Measurements from ENCODE around the gene PRIMPOL.

Gene PRIMPOL

GRCh38 chr4:184662236-184662635 lies 12.7 kb downstream of the PRIMPOL start:
- Histone ChIP-seq H3K4me3 (ENCODE audit: insufficient read length, low read depth) (no peak overlapping the region), H3K27me3 (ENCODE audit: insufficient read depth, insufficient read length) (no peaks in the 10 kb centered on the region), H3K9me3 (ENCODE audit: insufficient read depth, low read length) (no peaks in the 10 kb centered on the region), H3K36me3 (ENCODE audit: insufficient read depth, insufficient read length, low read length) (peaks cover 20% of the 10 kb centered on the region), H3K4me1 (ENCODE audit: insufficient read depth, insufficient read length) (no peaks in the 10 kb centered on the region), H3K9ac (ENCODE audit: insufficient read length, low read depth) (no peak overlapping the region)
- TF ChIP-seq SUZ12 (IDR thresholded peaks at IDR 0.05; ENCODE audit: extremely low read depth, insufficient read depth, insufficient read length) (no peak), YY1 (IDR thresholded peaks at IDR 0.05; ENCODE audit: insufficient read depth, insufficient read length) (no peak), ZNF274 (IDR thresholded peaks at IDR 0.05; ENCODE audit: low read depth, low read length) (no peak)
- DNase-seq (ENCODE audit: low read depth, low spot score) = no peak

GRCh38 chr4:184664445-184665210 lies 15.1 kb downstream of the PRIMPOL start:
- Histone ChIP-seq H3K36me3 (ENCODE audit: insufficient read depth, insufficient read length, low read length) (peaks cover 25% of the 10 kb centered on the region), H3K9ac (ENCODE audit: insufficient read length, low read depth) (no peak overlapping the region), H3K9me3 (ENCODE audit: insufficient read depth, low read length) (no peaks in the 10 kb centered on the region), H3K27me3 (ENCODE audit: insufficient read depth, insufficient read length) (no peaks in the 10 kb centered on the region), H3K4me1 (ENCODE audit: insufficient read depth, insufficient read length) (no peaks in the 10 kb centered on the region), H3K4me3 (ENCODE audit: insufficient read length, low read depth) (no peak overlapping the region)
- TF ChIP-seq YY1 (IDR thresholded peaks at IDR 0.05; ENCODE audit: insufficient read depth, insufficient read length) (no peak), SUZ12 (IDR thresholded peaks at IDR 0.05; ENCODE audit: extremely low read depth, insufficient read depth, insufficient read length) (no peak)
- DNase-seq (ENCODE audit: low read depth, low spot score) = no peak

- TF ChIP-seq ZNF274 (IDR thresholded peaks at IDR 0.05; ENCODE audit: low read depth, low read length) = no peak
- no peak for TF ChIP-seq SUZ12 (IDR thresholded peaks at IDR 0.05; ENCODE audit: extremely low read depth, insufficient read depth, insufficient read length)
- TF ChIP-seq YY1 (IDR thresholded peaks at IDR 0.05; ENCODE audit: insufficient read depth, insufficient read length) = no peak
- no peak overlapping the region for H3K9ac ChIP-seq (ENCODE audit: insufficient read length, low read depth)
- peaks cover 26% of the 10 kb centered on the region for H3K36me3 ChIP-seq (ENCODE audit: insufficient read depth, insufficient read length, low read length)
- no peaks in the 10 kb centered on the region for H3K4me1 ChIP-seq (ENCODE audit: insufficient read depth, insufficient read length)
- no peak overlapping the region for H3K4me3 ChIP-seq (ENCODE audit: insufficient read length, low read depth)
- DNase-seq (ENCODE audit: low read depth, low spot score) = no peak
- no peaks in the 10 kb centered on the region for H3K27me3 ChIP-seq (ENCODE audit: insufficient read depth, insufficient read length)
- H3K9me3 ChIP-seq (ENCODE audit: insufficient read depth, low read length) = no peaks in the 10 kb centered on the region
Measured at GRCh38 chr4:184666670-184667069, 17.1 kb downstream of the PRIMPOL start.

GRCh38 chr4:184668096-184668495 lies 18.6 kb downstream of the PRIMPOL start:
- no peaks in the 10 kb centered on the region for H3K27me3 ChIP-seq (ENCODE audit: insufficient read depth, insufficient read length)
- TF ChIP-seq SUZ12 (IDR thresholded peaks at IDR 0.05; ENCODE audit: extremely low read depth, insufficient read depth, insufficient read length) (no peak), YY1 (IDR thresholded peaks at IDR 0.05; ENCODE audit: insufficient read depth, insufficient read length) (no peak)
- no peak overlapping the region for H3K4me3 ChIP-seq (ENCODE audit: insufficient read length, low read depth)
- H3K9me3 ChIP-seq (ENCODE audit: insufficient read depth, low read length) = no peaks in the 10 kb centered on the region
- H3K9ac ChIP-seq (ENCODE audit: insufficient read length, low read depth) = no peak overlapping the region
- peaks cover 35% of the 10 kb centered on the region for H3K36me3 ChIP-seq (ENCODE audit: insufficient read depth, insufficient read length, low read length)
- H3K4me1 ChIP-seq (ENCODE audit: insufficient read depth, insufficient read length) = no peaks in the 10 kb centered on the region
- DNase-seq (ENCODE audit: low read depth, low spot score) = no peak

GRCh38 chr4:184668511-184669114 lies 19.1 kb downstream of the PRIMPOL start:
- no peak for TF ChIP-seq SUZ12 (IDR thresholded peaks at IDR 0.05; ENCODE audit: extremely low read depth, insufficient read depth, insufficient read length)
- TF ChIP-seq ZNF274 (IDR thresholded peaks at IDR 0.05; ENCODE audit: low read depth, low read length) = no peak
- TF ChIP-seq YY1 (IDR thresholded peaks at IDR 0.05; ENCODE audit: insufficient read depth, insufficient read length) = no peak
- Histone ChIP-seq H3K27me3 (ENCODE audit: insufficient read depth, insufficient read length) (no peaks in the 10 kb centered on the region), H3K9me3 (ENCODE audit: insufficient read depth, low read length) (no peaks in the 10 kb centered on the region), H3K9ac (ENCODE audit: insufficient read length, low read depth) (no peak overlapping the region), H3K4me1 (ENCODE audit: insufficient read depth, insufficient read length) (no peaks in the 10 kb centered on the region), H3K36me3 (ENCODE audit: insufficient read depth, insufficient read length, low read length) (peaks cover 36% of the 10 kb centered on the region), H3K4me3 (ENCODE audit: insufficient read length, low read depth) (no peak overlapping the region)
- DNase-seq (ENCODE audit: low read depth, low spot score) = no peak

GRCh38 chr4:184669251-184669650 lies 19.7 kb downstream of the PRIMPOL start:
- Histone ChIP-seq H3K9ac (ENCODE audit: insufficient read length, low read depth) (no peak overlapping the region), H3K27me3 (ENCODE audit: insufficient read depth, insufficient read length) (no peaks in the 10 kb centered on the region), H3K9me3 (ENCODE audit: insufficient read depth, low read length) (no peaks in the 10 kb centered on the region), H3K36me3 (ENCODE audit: insufficient read depth, insufficient read length, low read length) (peaks cover 40% of the 10 kb centered on the region), H3K4me1 (ENCODE audit: insufficient read depth, insufficient read length) (no peaks in the 10 kb centered on the region), H3K4me3 (ENCODE audit: insufficient read length, low read depth) (no peak overlapping the region)
- no peak for DNase-seq (ENCODE audit: low read depth, low spot score)
- TF ChIP-seq ZNF274 (IDR thresholded peaks at IDR 0.05; ENCODE audit: low read depth, low read length) = no peak
- no peak for TF ChIP-seq SUZ12 (IDR thresholded peaks at IDR 0.05; ENCODE audit: extremely low read depth, insufficient read depth, insufficient read length)
- no peak for TF ChIP-seq YY1 (IDR thresholded peaks at IDR 0.05; ENCODE audit: insufficient read depth, insufficient read length)

GRCh38 chr4:184671101-184671500 lies 21.6 kb downstream of the PRIMPOL start:
- Histone ChIP-seq H3K36me3 (ENCODE audit: insufficient read depth, insufficient read length, low read length) (peaks cover 43% of the 10 kb centered on the region), H3K4me1 (ENCODE audit: insufficient read depth, insufficient read length) (no peaks in the 10 kb centered on the region), H3K9ac (ENCODE audit: insufficient read length, low read depth) (no peak overlapping the region), H3K9me3 (ENCODE audit: insufficient read depth, low read length) (no peaks in the 10 kb centered on the region), H3K27me3 (ENCODE audit: insufficient read depth, insufficient read length) (no peaks in the 10 kb centered on the region), H3K4me3 (ENCODE audit: insufficient read length, low read depth) (no peak overlapping the region)
- no peak for TF ChIP-seq SUZ12 (IDR thresholded peaks at IDR 0.05; ENCODE audit: extremely low read depth, insufficient read depth, insufficient read length)
- no peak for TF ChIP-seq YY1 (IDR thresholded peaks at IDR 0.05; ENCODE audit: insufficient read depth, insufficient read length)
- no peak for TF ChIP-seq ZNF274 (IDR thresholded peaks at IDR 0.05; ENCODE audit: low read depth, low read length)
- DNase-seq (ENCODE audit: low read depth, low spot score) = no peak

All from NT2/D1 (cell line).